Measurements from ENCODE around the gene WDFY4.

WDFY4 gene

DNA sequence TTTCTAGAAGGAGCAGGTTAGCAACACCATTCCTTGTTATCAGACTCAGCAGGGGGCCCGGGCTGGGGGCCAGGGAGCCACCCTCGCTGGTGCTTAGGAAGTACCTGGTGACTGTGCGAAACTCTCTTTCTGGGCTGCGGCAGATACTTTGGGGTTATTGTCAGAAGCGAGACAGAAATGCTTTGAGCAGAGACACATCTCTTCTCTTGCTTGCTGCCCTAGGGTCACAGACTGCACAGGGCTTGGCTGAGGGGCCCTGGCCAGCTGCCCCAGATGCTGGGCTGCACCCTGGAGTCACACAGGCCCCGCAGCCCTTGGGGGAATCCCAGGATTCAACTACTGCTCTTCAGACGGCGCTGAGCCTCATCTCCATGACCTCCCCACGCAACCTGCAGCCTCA is 91.9 kb downstream of the WDFY4 start:
- no peak for DNase-seq

DNA sequence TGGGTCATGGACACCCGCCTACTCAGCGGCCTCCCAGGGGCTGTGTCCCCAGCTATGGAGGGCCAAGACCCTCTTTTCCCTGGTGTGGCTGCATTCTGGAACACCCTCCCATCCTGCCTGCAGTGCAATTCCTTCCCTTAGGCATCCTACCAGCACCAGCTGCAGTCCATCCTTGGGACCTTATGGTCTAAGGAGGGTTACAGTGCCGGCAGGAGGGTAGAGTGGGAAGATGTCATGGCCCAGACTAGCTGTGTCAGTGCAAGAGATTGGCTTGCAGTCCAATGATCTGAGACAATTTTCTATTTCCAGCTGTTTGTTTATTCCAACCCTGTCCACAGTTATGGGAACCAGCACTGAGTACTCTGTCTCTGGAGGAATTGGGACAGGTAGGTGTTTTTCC is 92.4 kb downstream of the WDFY4 start:
- DNase-seq, result no peak

DNA sequence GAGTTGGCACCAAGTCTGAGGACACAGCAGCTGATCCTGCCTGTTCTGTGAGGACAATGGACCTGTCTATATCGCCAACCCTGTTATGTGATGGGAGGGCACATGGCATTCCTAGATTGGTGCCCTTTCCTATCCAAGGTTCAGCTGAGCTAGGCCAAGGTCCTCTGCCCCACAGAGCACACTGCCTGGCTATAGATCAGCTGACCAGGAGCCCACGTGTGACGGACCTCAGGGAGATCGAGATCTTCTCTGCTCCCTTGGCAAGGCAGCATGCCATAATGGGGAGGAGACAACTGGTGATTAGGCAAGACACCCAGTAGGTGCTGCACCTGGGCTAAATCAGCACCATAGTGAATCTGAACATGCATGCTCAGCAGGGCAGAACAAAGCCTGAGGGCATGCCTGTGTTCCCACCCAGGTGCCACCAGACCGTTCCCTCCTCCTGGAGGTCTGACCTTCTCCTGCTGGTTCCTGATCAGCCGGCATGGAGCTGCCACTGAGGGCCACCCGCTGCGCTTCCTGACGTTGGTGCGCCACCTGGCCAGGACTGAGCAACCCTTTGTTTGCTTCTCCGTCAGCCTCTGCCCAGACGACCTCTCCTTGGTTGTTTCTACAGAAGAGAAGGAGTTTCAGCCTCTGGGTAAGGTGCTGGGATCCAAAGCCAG is 93.7 kb downstream of the WDFY4 start:
- no peak for DNase-seq

DNA sequence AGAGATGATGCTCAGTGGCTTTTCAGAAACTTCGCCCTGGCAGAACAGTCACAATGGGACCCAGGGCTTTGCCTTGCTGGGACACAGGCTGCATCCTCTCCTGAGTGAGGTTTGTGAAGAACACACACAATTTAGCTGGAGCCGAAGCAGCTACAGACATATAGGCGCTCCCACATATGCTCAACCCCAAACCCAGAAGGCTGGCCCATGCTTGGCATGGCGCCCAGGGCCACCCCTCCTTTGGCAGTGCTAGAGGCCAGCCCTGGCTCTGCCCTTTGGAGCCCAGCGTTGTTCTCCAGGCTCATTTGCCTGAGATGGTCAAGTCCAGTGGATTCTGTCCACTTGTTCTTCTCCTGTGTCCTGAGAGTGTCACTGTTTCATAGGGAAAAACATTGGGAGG is 94.4 kb downstream of the WDFY4 start:
- DNase-seq, result no peak

DNA sequence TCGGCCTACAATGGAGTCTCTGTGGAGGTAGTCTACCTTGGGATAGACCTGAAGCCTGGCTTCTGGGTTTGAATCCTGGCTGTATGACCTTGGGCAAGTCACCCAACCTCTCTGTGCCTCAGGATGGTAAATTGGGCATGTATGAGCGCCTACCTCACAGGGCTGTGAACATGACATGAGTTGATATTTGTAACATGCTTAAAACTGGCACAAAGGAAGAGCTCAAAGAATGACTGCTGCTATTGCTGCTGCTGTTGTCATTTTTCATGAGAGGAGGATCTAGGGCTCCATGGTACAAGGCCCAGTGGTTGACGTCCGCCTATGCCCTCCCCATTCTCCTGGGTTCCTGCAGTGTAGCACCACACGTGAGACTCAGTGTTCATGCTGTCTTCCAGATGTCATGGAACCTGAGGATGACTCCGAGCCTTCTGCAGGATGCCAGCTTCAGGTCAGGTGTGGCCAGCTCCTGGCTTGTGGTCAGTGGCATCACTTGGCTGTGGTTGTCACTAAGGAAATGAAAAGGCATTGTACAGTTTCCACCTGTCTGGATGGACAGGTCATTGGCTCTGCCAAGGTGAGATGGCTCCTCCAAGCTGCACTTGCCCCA is 95.0 kb downstream of the WDFY4 start:
- no peak for DNase-seq

DNA sequence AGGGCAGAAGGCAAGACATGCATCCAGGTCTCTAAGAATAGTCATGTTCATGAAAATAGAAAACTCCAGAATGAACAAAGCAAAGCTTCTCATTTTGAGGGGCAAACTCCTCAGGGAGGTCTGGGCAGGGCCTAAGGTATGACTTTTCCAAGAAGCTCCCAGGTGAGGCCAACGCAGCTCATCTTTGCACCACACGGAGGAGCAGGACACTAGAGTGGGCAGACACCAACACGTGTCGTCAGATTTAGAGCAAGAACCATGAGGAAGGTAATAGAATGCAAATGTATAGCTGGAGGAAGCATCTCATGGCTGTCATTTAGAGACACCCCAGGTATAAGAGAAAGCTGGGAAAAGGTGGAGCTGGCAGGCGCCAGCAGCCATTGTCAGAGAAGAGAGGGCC is 95.7 kb downstream of the WDFY4 start:
- DNase-seq, result no peak

DNA sequence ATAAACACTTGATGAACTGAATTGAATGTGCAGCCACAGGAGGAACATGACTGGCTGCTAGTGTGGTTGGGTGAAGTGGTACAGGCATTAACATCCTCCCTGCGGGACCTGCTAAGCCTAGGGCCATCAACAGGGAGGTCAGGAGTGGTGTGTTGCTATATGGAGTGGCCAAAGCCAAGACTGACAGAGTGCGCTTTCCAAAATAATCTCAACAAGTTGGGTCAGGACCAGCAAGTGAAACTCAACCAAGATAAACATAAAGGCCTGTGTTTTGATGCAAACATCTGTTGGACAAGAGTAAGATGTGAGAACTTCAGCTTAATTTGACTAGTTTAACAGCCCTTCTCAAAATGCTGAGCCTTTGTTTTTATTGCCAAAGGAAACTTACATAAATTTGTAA is 97.7 kb downstream of the WDFY4 start:
- DNase-seq, result no peak

DNA sequence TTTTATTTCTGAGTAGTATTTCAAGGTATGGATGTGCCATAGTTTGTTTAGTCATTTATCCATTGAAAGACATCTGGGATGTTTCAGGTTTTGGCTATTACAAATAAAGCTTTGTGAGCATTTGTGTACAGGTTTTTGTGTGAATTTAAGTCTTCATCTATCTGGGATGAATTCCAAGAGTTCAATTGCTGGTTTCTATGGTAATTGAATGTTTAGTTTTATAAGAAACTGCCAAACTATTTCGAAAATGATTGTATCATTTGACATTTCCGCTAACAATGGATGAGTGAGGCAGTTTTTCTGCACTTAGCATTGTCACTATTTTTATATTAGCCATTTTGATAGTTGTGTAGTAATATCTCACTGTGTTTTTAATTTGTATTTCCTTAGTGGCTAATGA is 99.4 kb downstream of the WDFY4 start:
- DNase-seq, result no peak

DNA sequence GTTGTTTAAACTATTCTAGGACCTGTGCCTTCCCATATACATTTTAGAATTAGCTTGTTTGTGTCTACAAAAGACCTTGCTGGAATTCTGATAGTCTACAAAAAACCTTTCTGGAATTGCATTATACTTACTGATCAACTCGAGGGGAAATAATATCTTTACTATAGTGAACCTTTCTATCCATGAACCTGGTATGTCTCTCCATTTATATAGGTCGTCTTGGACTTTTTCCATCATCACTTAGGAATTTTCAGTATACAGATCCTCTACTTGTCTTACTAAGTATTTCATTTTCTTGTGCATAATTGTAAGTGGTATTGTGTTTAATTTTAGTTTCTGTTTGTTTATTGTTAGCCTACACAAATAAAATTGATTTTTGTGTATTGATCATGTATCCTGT is 101.1 kb downstream of the WDFY4 start:
- no peak for DNase-seq

DNA sequence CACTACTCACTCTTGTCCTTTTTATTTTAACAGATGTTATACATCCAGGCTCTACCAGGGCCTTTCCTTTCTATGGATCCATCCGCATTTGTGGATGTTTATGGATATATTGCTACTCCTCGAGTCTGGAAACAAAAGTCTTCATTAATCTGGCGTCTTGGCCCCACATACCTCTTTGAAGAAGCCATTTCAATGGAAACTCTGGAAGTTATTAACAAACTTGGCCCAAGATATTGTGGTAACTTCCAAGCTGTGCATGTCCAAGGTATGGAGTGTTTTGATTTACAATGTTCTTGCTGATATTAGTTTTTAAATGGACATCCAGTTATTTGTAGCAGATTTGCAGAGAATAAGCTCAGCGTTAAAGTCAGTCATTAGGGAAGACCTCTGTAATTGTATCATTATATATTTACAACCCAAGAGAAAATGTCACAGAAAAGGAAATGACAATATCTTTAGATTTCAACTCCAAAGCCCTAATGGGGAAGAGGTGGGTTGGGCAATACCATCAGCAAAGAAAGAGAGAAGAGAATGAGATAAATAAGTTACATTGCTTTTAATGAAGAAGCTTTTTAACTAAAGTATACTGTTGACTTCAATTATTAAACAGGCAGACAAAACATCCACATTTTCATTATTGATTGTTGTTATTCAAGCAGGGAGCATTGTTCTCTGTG is 102.1 kb downstream of the WDFY4 start:
- DNase-seq, result no peak

DNA sequence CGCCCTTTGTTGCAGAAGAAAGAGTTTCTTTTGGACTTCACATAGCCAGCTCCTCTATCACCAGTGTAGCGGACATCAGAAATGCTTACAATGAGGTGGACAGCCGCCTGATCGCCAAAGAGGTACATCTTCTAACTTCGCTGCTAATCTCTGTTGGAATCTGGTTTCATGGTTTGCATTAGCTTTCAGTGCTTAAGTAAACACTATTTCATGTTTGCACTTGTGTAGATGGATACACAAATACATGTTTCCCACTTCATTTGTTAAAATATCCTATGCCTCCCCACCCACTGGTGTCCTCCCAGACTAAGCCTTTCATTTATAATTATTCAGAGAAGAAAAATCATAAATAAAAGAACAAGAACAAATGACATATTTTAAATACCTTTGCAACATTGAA is 103.9 kb downstream of the WDFY4 start:
- DNase-seq, result no peak

DNA sequence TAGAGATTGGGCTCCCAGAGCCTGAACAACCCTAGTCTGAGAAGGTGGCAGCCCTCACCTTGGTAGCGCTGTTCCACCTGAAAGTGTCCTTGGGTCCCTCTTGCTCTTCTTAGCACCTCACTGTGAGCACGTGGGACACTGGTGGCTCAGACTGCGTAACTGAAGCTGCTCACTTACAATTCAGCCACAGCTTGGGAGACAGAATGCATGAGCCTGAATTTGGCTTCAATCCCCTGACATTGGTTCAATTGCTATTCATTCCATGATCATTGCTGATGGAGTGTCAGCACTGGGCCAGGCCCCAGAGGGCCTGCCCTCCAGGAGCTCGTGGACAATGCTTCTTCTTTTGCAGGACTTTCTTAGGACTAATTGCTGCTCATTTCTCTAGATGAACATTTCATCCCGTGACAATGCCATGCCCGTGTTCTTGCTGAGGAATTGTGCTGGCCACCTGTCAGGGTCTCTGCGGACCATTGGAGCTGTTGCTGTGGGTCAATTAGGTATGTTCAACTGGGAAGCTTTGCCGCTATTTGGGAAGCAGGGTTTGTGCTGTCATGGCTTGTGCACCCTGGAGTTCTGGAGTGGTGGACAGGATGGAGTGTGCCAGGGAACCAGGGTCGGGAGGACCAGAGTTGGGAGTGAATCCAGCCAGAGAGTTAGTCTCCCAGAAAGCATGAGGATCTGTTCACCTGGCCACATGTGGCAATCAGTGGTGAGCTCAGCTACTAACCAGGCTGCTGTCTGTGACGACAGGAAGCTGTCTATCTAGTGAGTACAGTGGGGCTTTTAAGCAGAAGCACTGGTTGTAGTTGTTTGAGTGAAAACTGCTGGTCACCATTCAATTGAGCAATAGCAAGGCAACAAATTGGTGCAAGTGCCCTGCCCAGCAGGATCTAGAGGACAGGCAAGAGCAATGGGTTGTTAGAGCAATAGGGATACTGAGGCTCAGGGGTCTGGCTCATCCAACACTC is 105.1 kb downstream of the WDFY4 start:
- DNase-seq, result no peak

DNA sequence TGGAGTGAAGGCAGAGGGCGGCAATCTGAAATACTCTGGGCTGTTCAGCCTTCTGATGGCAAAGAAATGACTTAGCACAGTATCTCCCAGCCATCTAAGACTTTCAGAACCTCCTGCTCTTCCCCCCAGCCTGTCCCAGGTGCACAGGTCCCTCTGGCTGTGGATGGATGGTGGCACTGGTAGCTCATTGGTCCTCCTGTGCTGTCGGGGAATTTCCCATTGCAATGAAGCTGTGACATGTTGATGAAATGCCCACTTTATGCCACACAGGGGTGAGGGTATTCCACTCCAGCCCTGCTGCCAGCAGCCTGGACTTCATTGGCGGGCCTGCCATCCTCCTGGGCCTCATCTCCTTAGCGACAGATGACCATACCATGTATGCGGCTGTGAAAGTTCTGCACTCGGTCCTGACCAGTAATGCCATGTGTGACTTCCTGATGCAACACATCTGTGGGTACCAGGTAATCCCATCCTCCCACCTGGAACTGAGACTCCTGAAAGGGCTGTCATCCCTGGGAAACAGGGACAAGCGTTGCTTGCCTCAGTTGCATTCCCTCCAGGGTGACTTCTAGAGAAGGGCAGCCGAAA is 105.9 kb downstream of the WDFY4 start:
- no peak for DNase-seq

DNA sequence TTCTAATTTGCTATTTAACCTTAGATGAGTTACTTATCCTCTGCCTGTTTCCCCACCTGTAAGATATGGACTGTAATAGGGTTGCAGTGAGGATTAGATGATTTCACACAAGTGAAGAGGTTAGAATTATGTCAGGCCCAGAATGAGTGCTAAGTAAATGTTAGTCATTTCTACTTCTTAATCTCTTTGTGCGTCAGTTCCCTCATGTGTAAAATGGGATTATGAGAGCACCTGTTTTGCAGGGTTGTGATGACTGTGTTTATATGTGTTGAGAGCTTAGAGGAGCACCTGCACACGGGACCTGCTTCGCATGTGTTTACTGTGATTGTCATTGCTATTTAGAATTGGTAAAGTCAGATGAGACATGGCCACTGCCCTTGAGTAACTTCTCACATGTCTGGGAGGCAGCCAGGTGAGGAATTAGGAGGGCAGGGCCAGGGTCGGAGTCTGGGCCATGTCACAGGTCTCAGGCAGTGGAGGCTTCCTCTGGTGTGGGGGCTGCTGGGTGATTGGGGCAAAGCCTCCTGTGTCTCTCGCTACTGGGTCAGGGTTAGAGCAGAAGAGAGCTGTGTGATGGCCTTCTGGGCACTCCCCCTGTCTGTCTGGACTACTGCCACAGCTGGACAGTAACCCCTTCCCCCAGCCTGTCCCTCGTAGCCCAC is 106.7 kb downstream of the WDFY4 start:
- no peak for DNase-seq

DNA sequence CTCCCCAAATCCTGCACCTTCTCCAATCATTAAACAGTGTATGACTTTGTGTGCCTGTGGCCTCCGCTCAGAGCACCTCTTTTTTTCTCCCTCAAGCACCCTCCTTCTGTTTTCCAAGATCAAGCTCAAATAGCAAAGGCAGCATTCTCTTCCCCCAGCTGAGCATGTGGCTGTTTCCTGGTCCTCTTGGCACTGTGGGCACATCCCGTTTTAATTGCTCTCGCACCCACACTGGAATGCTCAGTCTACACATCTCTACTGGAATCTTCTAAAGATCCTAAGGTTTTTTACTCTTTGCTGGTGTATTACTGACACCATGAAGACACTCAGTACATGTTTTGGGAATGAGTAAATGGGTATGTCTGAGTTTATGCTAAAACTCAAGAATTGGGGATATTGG is 107.4 kb downstream of the WDFY4 start:
- DNase-seq, result no peak

DNA sequence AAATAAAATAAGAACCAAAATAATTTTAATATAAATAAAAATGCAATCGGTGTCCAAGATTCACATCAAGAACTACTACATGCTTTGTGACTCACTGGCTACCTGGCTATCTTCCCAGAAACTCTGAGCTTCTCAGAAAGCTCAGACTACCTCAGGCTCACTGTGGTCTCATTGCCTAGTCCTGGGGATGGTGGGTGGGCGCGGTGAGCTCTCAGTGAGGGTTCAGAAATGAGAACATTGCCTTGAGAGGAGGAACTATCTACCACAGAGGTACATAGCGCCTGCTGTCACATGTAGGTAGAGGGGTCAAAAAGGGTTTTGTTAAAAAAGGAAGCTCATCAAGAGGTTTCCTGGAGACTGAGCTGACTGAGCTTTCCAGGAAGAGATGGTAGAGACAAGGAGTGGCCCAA is 108.0 kb downstream of the WDFY4 start:
- DNase-seq, result no peak

DNA sequence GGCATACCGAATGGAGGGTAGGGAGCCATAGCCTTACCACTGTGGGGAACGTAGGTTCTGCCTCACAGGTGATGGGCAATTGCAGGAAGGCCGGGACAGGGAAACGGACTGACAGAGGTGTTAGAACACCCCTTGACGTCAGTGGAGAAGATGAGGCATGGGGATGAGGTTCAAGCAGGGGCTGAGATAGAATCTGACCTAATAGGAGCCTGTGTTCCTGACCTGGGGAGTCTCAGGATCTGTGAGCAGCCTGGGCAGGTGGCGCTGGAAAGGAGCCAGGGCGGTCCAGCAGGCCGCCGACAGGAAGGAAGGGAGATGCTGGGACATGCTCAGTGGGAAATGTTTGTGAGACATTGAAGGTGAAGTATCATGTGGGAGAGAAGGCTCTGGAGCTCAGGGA is 109.4 kb downstream of the WDFY4 start:
- no peak for DNase-seq

DNA sequence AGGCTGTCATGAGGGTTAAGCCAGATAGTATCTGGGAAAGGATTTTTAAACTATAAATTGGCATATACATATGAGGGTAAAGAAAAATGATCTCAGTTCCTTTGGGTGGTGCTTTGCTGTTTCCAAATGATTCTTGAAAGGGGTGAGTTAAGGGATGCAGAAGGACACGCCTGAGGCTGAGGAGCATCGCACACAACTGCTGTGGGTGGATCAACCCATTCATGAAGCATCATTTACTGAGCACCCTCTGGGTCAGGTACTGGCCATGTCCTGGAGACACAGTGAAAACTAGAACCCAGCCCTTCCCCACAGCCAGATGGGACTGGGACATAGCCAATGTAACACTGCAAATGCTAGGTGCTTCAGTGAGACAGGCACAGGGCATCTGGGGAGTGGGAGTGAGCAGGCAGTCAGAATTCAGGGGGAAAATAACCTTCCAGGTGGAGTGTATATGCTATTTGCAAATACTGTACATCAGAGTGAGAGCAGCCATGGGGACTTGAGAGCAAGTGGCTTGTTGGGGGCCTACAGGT is 112.1 kb downstream of the WDFY4 start:
- DNase-seq, result no peak

DNA sequence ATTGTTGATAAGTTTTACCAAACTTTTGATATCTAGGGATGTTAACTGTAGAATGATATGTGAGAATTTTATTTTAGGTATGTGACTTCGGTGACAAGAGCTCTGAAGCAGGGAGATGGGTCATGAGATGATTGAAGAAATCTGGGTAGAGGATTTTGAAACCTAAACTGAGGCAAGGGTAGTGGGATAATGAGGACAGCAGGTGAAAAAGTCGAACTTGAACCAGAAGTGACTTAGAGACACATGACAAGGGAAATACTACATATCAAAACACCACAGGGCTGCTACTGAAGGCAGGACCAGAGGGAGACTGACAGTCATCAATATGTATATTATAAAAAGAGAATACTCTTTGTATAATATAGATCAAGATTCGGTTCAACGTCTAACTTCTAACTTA is 113.2 kb downstream of the WDFY4 start:
- no peak for DNase-seq

DNA sequence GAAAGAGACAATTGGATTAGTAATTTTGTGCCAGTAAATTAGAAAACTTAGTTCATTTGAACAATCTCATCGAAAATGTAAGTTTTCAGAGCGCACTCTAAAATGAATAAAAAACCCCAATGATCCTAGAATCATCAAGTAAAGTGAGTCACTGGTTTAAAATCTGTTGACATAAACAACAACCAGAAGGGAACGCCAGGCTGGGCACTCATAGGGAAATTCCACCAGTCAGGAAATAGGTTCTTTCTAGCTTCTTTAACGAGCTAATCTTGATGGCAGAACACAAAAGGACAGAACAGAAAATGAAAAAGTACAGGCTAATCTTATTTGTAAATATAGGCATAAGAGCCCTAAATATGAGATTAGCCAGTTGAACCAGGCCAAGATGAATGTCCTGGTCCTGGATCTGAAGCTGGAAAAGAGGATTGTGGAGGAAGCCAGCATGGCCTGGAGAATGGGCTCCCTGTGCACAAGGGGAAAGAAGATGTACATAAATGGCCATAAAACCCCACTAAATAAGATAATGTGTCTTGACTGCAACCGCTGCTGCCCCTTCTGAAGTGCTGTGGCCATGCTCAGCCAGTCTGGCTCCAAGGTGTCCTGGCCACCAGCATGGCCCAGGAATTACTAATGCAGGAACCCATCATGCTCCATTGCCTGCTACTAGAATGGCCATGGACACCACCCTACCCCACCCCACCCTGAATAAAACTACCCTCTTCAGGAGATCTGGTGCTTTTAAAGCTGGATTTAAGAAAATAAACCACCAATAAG is 114.0 kb downstream of the WDFY4 start:
- no peak for DNase-seq

DNA sequence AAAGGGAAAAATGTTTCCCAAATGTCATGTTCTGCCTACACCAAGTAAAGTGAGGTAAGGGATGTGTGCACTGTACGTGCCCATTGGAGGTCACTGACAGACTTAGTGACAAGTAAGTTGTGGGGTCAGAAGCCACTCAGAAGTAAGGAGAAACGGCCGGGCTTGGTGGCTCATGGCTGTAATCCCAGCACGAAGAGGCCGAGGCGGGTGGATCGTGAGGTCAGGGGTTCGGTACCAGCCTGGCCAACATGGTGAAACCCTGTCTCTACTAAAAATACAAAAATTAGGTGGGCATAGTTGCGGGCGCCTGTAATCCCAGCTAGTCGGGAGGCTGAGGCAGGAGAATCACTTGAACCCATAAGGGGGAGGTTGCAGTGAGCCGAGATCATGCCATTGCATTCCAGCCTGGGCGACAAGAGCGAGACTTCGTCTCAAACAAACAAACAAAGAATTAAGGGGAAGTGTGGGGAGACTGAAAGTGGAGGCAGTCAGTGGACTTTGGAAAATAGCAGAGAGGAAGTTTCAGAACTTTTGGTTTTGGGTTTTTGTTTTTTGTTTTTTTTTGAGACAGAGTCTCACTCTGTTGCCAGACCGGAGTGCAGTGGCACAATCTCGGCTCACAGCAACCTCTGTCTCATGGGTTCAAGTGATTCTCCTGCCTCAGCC is 114.8 kb downstream of the WDFY4 start:
- DNase-seq, result no peak
